ENCODE results near the gene PFKFB4. TPM values are rescaled to one million over a fixed set of nuclear protein-coding genes. Genes with fewer than 3 reads are reported as not detected.

PFKFB4 gene
- total and polyA plus RNA-seq, 5 donors from 2014 or later: 0.96 to 1.8 (median 1.5) TPM

GRCh38 chr3:48518638-48519276 is 37.8 kb downstream of the PFKFB4 start:
- Histone ChIP-seq H3K4me1 (ENCODE audit: control insufficient read depth, insufficient read depth, low read length, poor library complexity, severe bottlenecking) (peaks cover 55% of the 10 kb centered on the region), H3K9me3 (ENCODE audit: control insufficient read depth in 2 of 2, low read length in 2 of 2) (no peaks in the 10 kb centered on the region)
- H3K27me3 Mint-ChIP-seq: no peaks in the 10 kb centered on the region

DNA sequence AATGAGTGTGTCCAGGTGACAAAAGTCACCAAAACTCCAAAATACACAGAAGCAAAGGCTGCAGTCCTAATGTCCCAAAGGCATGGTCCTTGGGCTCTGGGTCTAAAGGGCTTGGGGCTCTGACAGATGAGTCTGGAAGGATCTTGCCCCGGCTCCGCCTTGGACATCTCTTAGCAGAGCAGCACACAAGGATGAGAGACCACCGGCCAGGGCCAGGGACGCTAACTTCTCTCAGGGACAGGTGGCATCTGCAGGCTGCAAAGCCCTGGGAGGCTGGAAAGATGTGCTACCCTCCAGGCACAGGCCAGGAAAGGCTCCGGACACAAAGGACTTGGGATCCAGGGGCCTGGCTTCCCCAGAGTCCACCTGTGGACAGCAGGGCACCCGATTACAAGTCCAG is 38.5 kb downstream of the PFKFB4 start:
- H3K4me1 ChIP-seq (ENCODE audit: control insufficient read depth, insufficient read depth, low read length, poor library complexity, severe bottlenecking): peaks cover 57% of the 10 kb centered on the region
- H3K4me3 Mint-ChIP-seq: peak overlapping the region in 2 of 4 donors; percentile 52 to 62
- ATAC-seq (ENCODE audit: low read depth in 2 of 2): no peak
- no peak overlapping the region for H3K4me3 ChIP-seq (ENCODE audit: low read depth, low read length)
- H3K36me3 ChIP-seq (ENCODE audit: control insufficient read depth, insufficient read depth, low read length): no peaks in the 10 kb centered on the region
- H3K4me1 Mint-ChIP-seq: peaks cover 0 to 59% (median 29%) of the 10 kb centered on the region in 4 donors
- H3K27me3 ChIP-seq (ENCODE audit: control insufficient read depth, insufficient read depth, low read length): no peaks in the 10 kb centered on the region
- DNase-seq: no peak
- no peaks in the 10 kb centered on the region for H3K9me3 ChIP-seq (ENCODE audit: control insufficient read depth in 2 of 2, low read length in 2 of 2)
- no peaks in the 10 kb centered on the region for H3K9me3 Mint-ChIP-seq
- H3K27me3 Mint-ChIP-seq: no peaks in the 10 kb centered on the region
- no peak overlapping the region for H3K27ac ChIP-seq (ENCODE audit: insufficient read depth, low read length, poor library complexity, severe bottlenecking)
- no peaks in the 10 kb centered on the region for H3K36me3 Mint-ChIP-seq
- H3K27ac Mint-ChIP-seq: peak overlapping the region in 2 of 3 donors; percentile 78 to 93

More at GRCh38 chr3:48518638-48519276, 37.8 kb downstream of the PFKFB4 start:
- Histone ChIP-seq H3K27me3 (ENCODE audit: control insufficient read depth, insufficient read depth, low read length) (no peaks in the 10 kb centered on the region), H3K27ac (ENCODE audit: insufficient read depth, low read length, poor library complexity, severe bottlenecking) (no peak overlapping the region), H3K36me3 (ENCODE audit: control insufficient read depth, insufficient read depth, low read length) (no peaks in the 10 kb centered on the region), H3K4me3 (ENCODE audit: low read depth, low read length) (no peak overlapping the region)
- peak overlapping the region in 2 of 3 donors; percentile 78 to 93 for H3K27ac Mint-ChIP-seq
- H3K4me1 Mint-ChIP-seq: peaks cover 0 to 58% (median 28%) of the 10 kb centered on the region in 4 donors
- no peaks in the 10 kb centered on the region for H3K9me3 Mint-ChIP-seq
- H3K36me3 Mint-ChIP-seq: no peaks in the 10 kb centered on the region
- peak overlapping the region in 2 of 4 donors; percentile 52 to 62 for H3K4me3 Mint-ChIP-seq
- DNase-seq (peak in 1 of 3 donors; percentile 54), ATAC-seq (ENCODE audit: low read depth in 2 of 2) (peak; percentile 43 to 52)

DNA sequence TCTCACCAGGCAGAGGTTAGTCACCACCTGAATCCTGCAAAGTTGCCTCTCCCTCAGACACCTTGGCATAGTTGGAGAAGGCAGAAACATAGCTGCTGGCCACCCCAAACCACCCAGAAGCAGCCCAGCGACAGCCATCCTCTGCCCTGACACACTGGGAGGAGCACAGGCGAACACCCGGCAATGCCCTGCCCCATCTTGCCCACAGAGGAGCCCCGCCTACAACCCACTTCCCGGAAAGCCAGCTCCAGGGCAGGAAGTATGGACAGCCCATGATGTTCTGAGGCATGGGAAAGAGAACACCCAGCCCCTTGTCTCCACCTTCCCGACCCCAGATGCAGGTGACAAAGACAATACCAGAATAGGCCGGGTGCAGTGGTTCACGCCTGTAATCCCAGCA is 40.0 kb downstream of the PFKFB4 start:
- Histone ChIP-seq H3K27me3 (ENCODE audit: control insufficient read depth, insufficient read depth, low read length) (no peaks in the 10 kb centered on the region), H3K27ac (ENCODE audit: insufficient read depth, low read length, poor library complexity, severe bottlenecking) (no peak overlapping the region), H3K4me1 (ENCODE audit: control insufficient read depth, insufficient read depth, low read length, poor library complexity, severe bottlenecking) (peaks cover 57% of the 10 kb centered on the region), H3K4me3 (ENCODE audit: low read depth, low read length) (no peak overlapping the region), H3K36me3 (ENCODE audit: control insufficient read depth, insufficient read depth, low read length) (no peaks in the 10 kb centered on the region), H3K9me3 (ENCODE audit: control insufficient read depth in 2 of 2, low read length in 2 of 2) (no peaks in the 10 kb centered on the region)
- peaks cover 0 to 65% (median 33%) of the 10 kb centered on the region in 4 donors for H3K4me1 Mint-ChIP-seq
- H3K36me3 Mint-ChIP-seq: no peaks in the 10 kb centered on the region
- ATAC-seq (ENCODE audit: low read depth in 2 of 2) (no peak), DNase-seq (peak in 1 of 3 donors; percentile 39)
- peak overlapping the region in 3 of 4 donors; percentile 51 to 70 (median 57) for H3K4me3 Mint-ChIP-seq
- peak overlapping the region; percentile 20 to 66 (median 64) for H3K27ac Mint-ChIP-seq
- no peaks in the 10 kb centered on the region for H3K9me3 Mint-ChIP-seq
- H3K27me3 Mint-ChIP-seq: peaks cover 5% of the 10 kb centered on the region

DNA sequence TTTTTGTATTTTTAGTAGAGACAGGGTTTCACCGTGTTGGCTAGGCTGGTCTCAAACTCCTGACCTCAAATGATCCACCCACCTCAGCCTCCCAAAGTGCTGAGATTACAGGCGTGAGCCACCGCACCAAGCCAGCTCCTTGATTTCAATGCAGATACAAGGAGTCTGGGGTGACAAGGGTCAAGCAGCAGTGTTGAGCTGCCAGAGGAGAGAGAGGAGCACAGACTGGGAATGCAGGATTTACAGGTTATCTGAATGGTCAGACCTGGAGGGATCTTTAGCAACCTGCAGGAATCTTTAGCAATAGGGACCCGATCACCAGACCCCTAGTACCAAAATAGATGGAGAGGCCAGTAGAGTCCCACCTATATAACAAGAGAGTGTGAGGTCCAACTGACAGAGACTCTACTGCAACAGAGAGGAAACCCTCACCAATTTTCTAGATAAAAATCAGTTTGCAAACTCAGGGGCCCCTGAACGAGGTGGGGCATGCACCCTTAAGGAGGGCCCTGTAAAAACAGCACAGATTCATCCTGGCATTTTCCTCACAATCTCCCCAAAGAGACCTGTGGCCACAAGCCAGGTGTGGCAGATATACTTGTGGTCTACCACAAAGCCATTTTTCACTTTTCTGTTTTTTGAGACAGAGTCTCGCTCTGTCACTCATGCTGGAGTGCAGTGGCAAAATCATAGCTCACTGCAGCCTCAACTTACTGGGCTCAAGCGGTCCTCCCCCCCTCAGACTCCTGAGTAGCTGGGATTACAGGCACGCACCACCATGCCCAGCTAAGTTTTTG is 42.0 kb downstream of the PFKFB4 start:
- Histone ChIP-seq H3K4me3 (ENCODE audit: low read depth, low read length) (peak overlapping the region; percentile 44), H3K9me3 (ENCODE audit: control insufficient read depth in 2 of 2, low read length in 2 of 2) (no peaks in the 10 kb centered on the region), H3K27ac (ENCODE audit: insufficient read depth, low read length, poor library complexity, severe bottlenecking) (peak overlapping the region; percentile 41), H3K4me1 (ENCODE audit: control insufficient read depth, insufficient read depth, low read length, poor library complexity, severe bottlenecking) (peaks cover 55% of the 10 kb centered on the region), H3K36me3 (ENCODE audit: control insufficient read depth, insufficient read depth, low read length) (no peaks in the 10 kb centered on the region), H3K27me3 (ENCODE audit: control insufficient read depth, insufficient read depth, low read length) (no peaks in the 10 kb centered on the region)
- H3K4me1 Mint-ChIP-seq: peaks cover 0 to 68% (median 32%) of the 10 kb centered on the region in 4 donors
- DNase-seq (peak in 2 of 3 donors; percentile 39 to 83), ATAC-seq (ENCODE audit: low read depth in 2 of 2) (peak; percentile 26 to 45)
- H3K9me3 Mint-ChIP-seq: no peaks in the 10 kb centered on the region
- peak overlapping the region; percentile 34 to 74 (median 58) for H3K4me3 Mint-ChIP-seq
- no peaks in the 10 kb centered on the region for H3K36me3 Mint-ChIP-seq
- peaks cover 13% of the 10 kb centered on the region for H3K27me3 Mint-ChIP-seq
- H3K27ac Mint-ChIP-seq: peak overlapping the region in 2 of 3 donors; percentile 56 to 78

DNA sequence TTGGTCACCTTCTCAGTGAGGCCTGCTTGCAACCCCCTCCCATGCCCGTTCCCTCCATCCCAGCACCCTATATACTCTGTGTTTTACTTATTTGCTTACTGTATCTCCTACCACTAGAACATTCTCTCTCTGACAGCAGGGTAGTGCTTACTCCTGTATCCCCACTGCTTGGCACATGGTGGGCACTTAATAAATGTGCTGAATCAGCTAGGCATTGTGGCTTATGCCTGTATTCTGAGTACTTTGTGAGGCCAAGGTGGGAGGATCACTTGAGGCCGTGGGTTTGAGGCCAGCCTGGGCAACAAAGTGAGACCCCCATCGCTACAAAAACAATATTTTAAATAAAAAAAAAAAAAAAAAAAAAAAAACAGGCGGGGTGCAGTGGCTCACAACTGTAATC is 45.1 kb downstream of the PFKFB4 start:
- H3K4me3 ChIP-seq (ENCODE audit: low read depth, low read length): no peak overlapping the region
- peaks cover 41% of the 10 kb centered on the region for H3K4me1 ChIP-seq (ENCODE audit: control insufficient read depth, insufficient read depth, low read length, poor library complexity, severe bottlenecking)
- Mint-ChIP-seq H3K4me3 (no peak overlapping the region), H3K36me3 (no peaks in the 10 kb centered on the region), H3K9me3 (no peaks in the 10 kb centered on the region), H3K27me3 (peaks cover 18% of the 10 kb centered on the region), H3K27ac (peak overlapping the region in 1 of 3 donors; percentile 46), H3K4me1 (peaks cover 4 to 55% (median 29%) of the 10 kb centered on the region in 4 donors)
- H3K27ac ChIP-seq (ENCODE audit: insufficient read depth, low read length, poor library complexity, severe bottlenecking): no peak overlapping the region
- no peaks in the 10 kb centered on the region for H3K27me3 ChIP-seq (ENCODE audit: control insufficient read depth, insufficient read depth, low read length)
- H3K36me3 ChIP-seq (ENCODE audit: control insufficient read depth, insufficient read depth, low read length): no peaks in the 10 kb centered on the region
- DNase-seq (no peak), ATAC-seq (ENCODE audit: low read depth in 2 of 2) (no peak)
- H3K9me3 ChIP-seq (ENCODE audit: control insufficient read depth in 2 of 2, low read length in 2 of 2): no peaks in the 10 kb centered on the region

DNA sequence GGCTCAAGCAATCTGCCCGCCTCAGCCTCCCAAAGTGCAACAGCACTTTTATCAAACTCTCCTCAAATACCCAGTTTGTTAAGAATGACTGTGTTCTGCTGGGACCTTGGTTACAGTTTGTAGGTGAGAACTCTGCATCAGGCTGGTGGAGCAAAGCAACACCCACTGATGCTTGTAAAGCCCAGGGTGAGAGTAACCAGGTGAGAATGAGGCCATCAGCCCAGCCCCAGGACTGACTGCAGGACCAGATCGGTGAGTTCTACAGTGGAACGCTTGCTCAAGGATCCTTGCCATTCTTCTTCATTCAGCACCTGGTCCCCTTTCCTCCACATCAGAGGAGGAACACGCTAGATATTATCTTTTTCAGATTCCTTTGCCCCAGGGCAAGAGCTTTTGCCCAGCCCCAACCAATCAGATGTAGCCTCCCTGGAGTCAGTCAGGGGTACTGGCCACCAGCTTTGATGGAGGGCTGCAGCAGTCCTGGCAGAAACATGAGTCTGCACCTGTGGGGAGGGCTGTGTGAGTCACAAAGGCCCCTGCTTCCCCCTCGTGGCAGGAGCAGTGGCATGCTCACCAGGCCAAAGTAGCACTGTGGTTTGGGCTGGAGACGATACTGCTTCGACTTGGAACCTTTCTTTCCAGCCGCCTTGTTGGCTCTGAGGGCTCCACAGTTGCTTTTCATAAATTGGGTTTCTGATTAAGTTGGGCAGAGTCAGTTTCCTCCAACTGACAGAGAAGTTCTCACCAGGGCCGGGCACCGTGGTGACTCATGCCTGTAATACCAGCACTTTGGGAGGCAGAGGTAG is 49.1 kb downstream of the PFKFB4 start:
- peak; percentile 61 to 85 (median 81) for DNase-seq
- no peaks in the 10 kb centered on the region for H3K36me3 ChIP-seq (ENCODE audit: control insufficient read depth, insufficient read depth, low read length)
- H3K4me3 Mint-ChIP-seq: peak overlapping the region; percentile 15 to 87 (median 57)
- no peaks in the 10 kb centered on the region for H3K9me3 ChIP-seq (ENCODE audit: control insufficient read depth in 2 of 2, low read length in 2 of 2)
- peak overlapping the region; percentile 37 for H3K4me3 ChIP-seq (ENCODE audit: low read depth, low read length)
- peak overlapping the region; percentile 37 for H3K27ac ChIP-seq (ENCODE audit: insufficient read depth, low read length, poor library complexity, severe bottlenecking)
- H3K4me1 ChIP-seq (ENCODE audit: control insufficient read depth, insufficient read depth, low read length, poor library complexity, severe bottlenecking): peaks cover 32% of the 10 kb centered on the region
- peak overlapping the region; percentile 33 to 73 (median 71) for H3K27ac Mint-ChIP-seq
- ATAC-seq (ENCODE audit: low read depth in 2 of 2): peak; percentile 81 to 86
- H3K4me1 Mint-ChIP-seq: peaks cover 4 to 58% (median 19%) of the 10 kb centered on the region in 4 donors
- no peaks in the 10 kb centered on the region for H3K27me3 ChIP-seq (ENCODE audit: control insufficient read depth, insufficient read depth, low read length)
- H3K36me3 Mint-ChIP-seq: no peaks in the 10 kb centered on the region
- no peaks in the 10 kb centered on the region for H3K9me3 Mint-ChIP-seq
- H3K27me3 Mint-ChIP-seq: peaks cover 17% of the 10 kb centered on the region

GRCh38 chr3:48505968-48506504 is 50.6 kb downstream of the PFKFB4 start:
- Mint-ChIP-seq H3K4me3 (peak overlapping the region; percentile 20 to 87 (median 83)), H3K27me3 (peaks cover 7% of the 10 kb centered on the region), H3K36me3 (peaks cover 6% of the 10 kb centered on the region), H3K27ac (peak overlapping the region in 1 of 3 donors; percentile 82), H3K9me3 (no peaks in the 10 kb centered on the region), H3K4me1 (peaks cover 4 to 62% (median 26%) of the 10 kb centered on the region in 4 donors)
- Histone ChIP-seq H3K4me3 (ENCODE audit: low read depth, low read length) (no peak overlapping the region), H3K36me3 (ENCODE audit: control insufficient read depth, insufficient read depth, low read length) (no peaks in the 10 kb centered on the region), H3K27ac (ENCODE audit: insufficient read depth, low read length, poor library complexity, severe bottlenecking) (no peak overlapping the region), H3K4me1 (ENCODE audit: control insufficient read depth, insufficient read depth, low read length, poor library complexity, severe bottlenecking) (peaks cover 37% of the 10 kb centered on the region), H3K9me3 (ENCODE audit: control insufficient read depth in 2 of 2, low read length in 2 of 2) (no peaks in the 10 kb centered on the region), H3K27me3 (ENCODE audit: control insufficient read depth, insufficient read depth, low read length) (no peaks in the 10 kb centered on the region)
- DNase-seq (no peak), ATAC-seq (ENCODE audit: low read depth in 2 of 2) (no peak)

All from CD4-positive, CD25-positive, alpha-beta regulatory T cell (primary cell).